Loucy (cell line): ENCODE data around the gene STEAP4.
"Not testable (repeated sequence)": the region's sequence is repeated elsewhere in the genome, so short reads cannot be mapped to it uniquely, and the experiment has no call there.

ENCODE experiments used
- EZH2phosphoT487 ChIP-seq: fragments of 200-600 bp; IDR thresholded peaks from 2 replicates; pipeline ENCODE4 v1.6.1; 2018; ENCODE audit warnings: antibody characterized with exemption, mild to moderate bottlenecking, moderate library complexity, borderline replicate concordance
- TF ChIP-seq, protein P1 (sequence below): fragments of 200-600 bp; sonication (generic); conservative IDR thresholded peaks from 2 replicates; pipeline ENCODE4 v1.5.1; 2014; ENCODE audit warnings: mild to moderate bottlenecking, antibody characterized with exemption, low read length

- TF ChIP-seq, protein P1, sequence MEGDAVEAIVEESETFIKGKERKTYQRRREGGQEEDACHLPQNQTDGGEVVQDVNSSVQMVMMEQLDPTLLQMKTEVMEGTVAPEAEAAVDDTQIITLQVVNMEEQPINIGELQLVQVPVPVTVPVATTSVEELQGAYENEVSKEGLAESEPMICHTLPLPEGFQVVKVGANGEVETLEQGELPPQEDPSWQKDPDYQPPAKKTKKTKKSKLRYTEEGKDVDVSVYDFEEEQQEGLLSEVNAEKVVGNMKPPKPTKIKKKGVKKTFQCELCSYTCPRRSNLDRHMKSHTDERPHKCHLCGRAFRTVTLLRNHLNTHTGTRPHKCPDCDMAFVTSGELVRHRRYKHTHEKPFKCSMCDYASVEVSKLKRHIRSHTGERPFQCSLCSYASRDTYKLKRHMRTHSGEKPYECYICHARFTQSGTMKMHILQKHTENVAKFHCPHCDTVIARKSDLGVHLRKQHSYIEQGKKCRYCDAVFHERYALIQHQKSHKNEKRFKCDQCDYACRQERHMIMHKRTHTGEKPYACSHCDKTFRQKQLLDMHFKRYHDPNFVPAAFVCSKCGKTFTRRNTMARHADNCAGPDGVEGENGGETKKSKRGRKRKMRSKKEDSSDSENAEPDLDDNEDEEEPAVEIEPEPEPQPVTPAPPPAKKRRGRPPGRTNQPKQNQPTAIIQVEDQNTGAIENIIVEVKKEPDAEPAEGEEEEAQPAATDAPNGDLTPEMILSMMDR = not testable (repeated sequence)
- TF ChIP-seq EZH2phosphoT487 = not testable (repeated sequence)
Measured at GRCh38 chr7:88274856-88275255, 31.8 kb downstream of the STEAP4 start.
